Gastrocnemius medialis (tissue), 4 donors: ENCODE measurements around the gene PPP1CB.

Experiments used
- POLR2A ChIP-seq, 2 donors: fragments of 450-650 bp; IDR thresholded peaks; one replicate each; pipeline ENCODE4 v1.6.1; 2017; ENCODE audit warnings: antibody characterized with exemption in 2 of 2, mild to moderate bottlenecking in 2 of 2, moderate library complexity in 2 of 2
- TF ChIP-seq, protein P1 (sequence below), 5 experiments: fragments of 450-650 bp in 3 of 5; fragments of 200-600 bp in 2 of 5; sonication (generic) in 2 of 5; IDR thresholded peaks in 4 of 5; conservative IDR thresholded peaks in 1 of 5; 1 replicate in 4 of 5; 2 replicates in 1 of 5; pipeline ENCODE4 v1.5.1; 2016 to 2019; ENCODE audit warnings: antibody characterized with exemption in 5 of 5, mild to moderate bottlenecking in 3 of 5, moderate library complexity in 3 of 5

DNA sequence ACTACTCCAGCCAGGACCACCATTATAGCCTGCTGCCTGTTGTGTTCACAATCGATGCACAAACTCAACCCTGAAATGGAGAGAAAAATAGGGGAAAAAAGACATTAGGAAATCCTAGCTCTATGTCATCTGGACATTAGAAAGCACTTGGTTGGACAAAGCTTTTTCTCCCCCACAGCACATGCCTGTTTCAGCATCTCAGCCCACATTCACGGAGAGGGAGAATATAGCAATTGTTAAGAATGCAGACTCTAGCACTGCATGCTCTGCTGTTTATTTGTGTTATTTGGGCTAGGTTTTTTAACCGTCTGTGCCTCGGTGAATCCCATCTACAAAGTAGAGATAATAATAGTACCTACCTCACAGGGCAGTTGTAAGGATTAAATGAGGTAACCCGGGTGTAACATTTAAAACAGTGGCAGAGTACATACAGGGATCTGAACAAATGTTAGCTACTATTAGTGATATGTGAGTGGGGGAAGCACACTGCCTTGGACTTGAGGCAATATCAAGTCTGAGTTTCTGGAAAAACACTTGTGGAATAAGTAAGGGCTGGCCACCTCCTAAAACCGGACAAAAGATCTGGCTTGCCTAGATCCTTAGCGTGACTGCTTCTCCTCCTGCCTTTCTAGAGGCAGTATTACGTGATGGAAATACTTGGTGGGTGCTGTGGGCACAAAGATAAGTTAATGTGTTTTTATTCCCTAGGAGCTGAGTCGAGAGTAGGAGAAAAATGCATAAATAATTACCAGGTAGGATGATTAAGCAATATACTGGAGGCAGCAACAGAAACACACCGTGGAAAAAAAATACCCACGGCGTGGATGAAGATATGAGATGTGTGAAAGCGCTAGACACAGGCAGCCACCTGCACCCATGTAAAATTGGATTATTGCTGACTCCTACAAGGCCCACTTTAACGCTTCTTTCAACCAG, 1.0 kb upstream of the PPP1CB start:
- TF ChIP-seq, protein P1, sequence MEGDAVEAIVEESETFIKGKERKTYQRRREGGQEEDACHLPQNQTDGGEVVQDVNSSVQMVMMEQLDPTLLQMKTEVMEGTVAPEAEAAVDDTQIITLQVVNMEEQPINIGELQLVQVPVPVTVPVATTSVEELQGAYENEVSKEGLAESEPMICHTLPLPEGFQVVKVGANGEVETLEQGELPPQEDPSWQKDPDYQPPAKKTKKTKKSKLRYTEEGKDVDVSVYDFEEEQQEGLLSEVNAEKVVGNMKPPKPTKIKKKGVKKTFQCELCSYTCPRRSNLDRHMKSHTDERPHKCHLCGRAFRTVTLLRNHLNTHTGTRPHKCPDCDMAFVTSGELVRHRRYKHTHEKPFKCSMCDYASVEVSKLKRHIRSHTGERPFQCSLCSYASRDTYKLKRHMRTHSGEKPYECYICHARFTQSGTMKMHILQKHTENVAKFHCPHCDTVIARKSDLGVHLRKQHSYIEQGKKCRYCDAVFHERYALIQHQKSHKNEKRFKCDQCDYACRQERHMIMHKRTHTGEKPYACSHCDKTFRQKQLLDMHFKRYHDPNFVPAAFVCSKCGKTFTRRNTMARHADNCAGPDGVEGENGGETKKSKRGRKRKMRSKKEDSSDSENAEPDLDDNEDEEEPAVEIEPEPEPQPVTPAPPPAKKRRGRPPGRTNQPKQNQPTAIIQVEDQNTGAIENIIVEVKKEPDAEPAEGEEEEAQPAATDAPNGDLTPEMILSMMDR (IDR thresholded peaks at IDR 0.05 in 4 of 5, conservative IDR thresholded peaks at IDR 0.05 in 1 of 5), result no peak
- TF ChIP-seq POLR2A (IDR thresholded peaks at IDR 0.05), result no peak
